ENCODE results near the gene TMPRSS11D.
A peak's percentile ranks its signal among the peaks of the same experiment; 100 is the strongest.

TMPRSS11D gene

GRCh38 chr4:67910585-67910905, 26.7 kb upstream of the TMPRSS11D start:
- no peak for DNase-seq (ENCODE audit: extremely low read depth, low read depth)
- H3K4me3 ChIP-seq (replicated peaks; ENCODE audit: low read depth, low read length) = no peak overlapping the region
- TF ChIP-seq CTCF (IDR thresholded peaks at IDR 0.05; ENCODE audit: low read depth, low read length, missing control alignments) = no peak

GRCh38 chr4:67909905-67910584, 26.2 kb upstream of the TMPRSS11D start:
- no peak overlapping the region for H3K4me3 ChIP-seq (replicated peaks; ENCODE audit: low read depth, low read length)
- TF ChIP-seq CTCF (IDR thresholded peaks at IDR 0.05; ENCODE audit: low read depth, low read length, missing control alignments) = peak; percentile 37
- no peak for DNase-seq (ENCODE audit: extremely low read depth, low read depth)

- TF ChIP-seq CTCF (IDR thresholded peaks at IDR 0.05; ENCODE audit: low read depth, low read length, missing control alignments) = no peak
- no peak overlapping the region for H3K4me3 ChIP-seq (replicated peaks; ENCODE audit: low read depth, low read length)
- no peak for DNase-seq (ENCODE audit: extremely low read depth, low read depth)
These were observed 23.8 kb upstream of the TMPRSS11D start for GRCh38 chr4:67907650-67908049.

GRCh38 chr4:67899096-67899495, 15.3 kb upstream of the TMPRSS11D start:
- no peak overlapping the region for H3K4me3 ChIP-seq (replicated peaks; ENCODE audit: low read depth, low read length)
- no peak for DNase-seq (ENCODE audit: extremely low read depth, low read depth)
- no peak for TF ChIP-seq CTCF (IDR thresholded peaks at IDR 0.05; ENCODE audit: low read depth, low read length, missing control alignments)

- DNase-seq (ENCODE audit: extremely low read depth, low read depth) = no peak
- no peak overlapping the region for H3K4me3 ChIP-seq (replicated peaks; ENCODE audit: low read depth, low read length)
- TF ChIP-seq CTCF (IDR thresholded peaks at IDR 0.05; ENCODE audit: low read depth, low read length, missing control alignments) = no peak
These were observed 13.9 kb upstream of the TMPRSS11D start for GRCh38 chr4:67897686-67898085.

- TF ChIP-seq CTCF (IDR thresholded peaks at IDR 0.05; ENCODE audit: low read depth, low read length, missing control alignments) = no peak
- DNase-seq (ENCODE audit: extremely low read depth, low read depth) = no peak
- H3K4me3 ChIP-seq (replicated peaks; ENCODE audit: low read depth, low read length) = no peak overlapping the region
These were observed 12.7 kb upstream of the TMPRSS11D start for GRCh38 chr4:67896421-67897065.
